Esophagus muscularis mucosa (tissue), 3 donors: Measurements from ENCODE around the gene FBXO10.

Experiments
- CTCF ChIP-seq, 3 experiments: fragments of 200-600 bp in 2 of 3; fragments of 450-650 bp in 1 of 3; sonication (generic) in 2 of 3; IDR thresholded peaks; one replicate each; pipeline ENCODE4 v1.5.1; 2017 to 2019; ENCODE audit warnings: antibody characterized with exemption in 3 of 3, mild to moderate bottlenecking in 2 of 3, moderate library complexity in 1 of 3
- POLR2A ChIP-seq: fragments of 450-650 bp; IDR thresholded peaks from one replicate; pipeline ENCODE4 v1.6.1; 2017; ENCODE audit warnings: antibody characterized with exemption, moderate library complexity, mild to moderate bottlenecking, low read depth

GRCh38 chr9:37538099-37538498 lies 38.1 kb downstream of the FBXO10 start:
- TF ChIP-seq POLR2A (no peak), CTCF (IDR thresholded peaks at IDR 0.05) (no peak)
